NK-92 (cell line): ENCODE measurements around the gene KREMEN1.
"Not testable (repeated sequence)": the region's sequence is repeated elsewhere in the genome, so short reads cannot be mapped to it uniquely, and the experiment has no call there.

Experiments used
- DNase-seq: peaks from one replicate; lab custom pipeline; 2025; ENCODE audit not compliant: unreplicated experiment; lab: John Stamatoyannopoulos, UW

The KREMEN1 gene

GRCh38 chr22:29102300-29102699, 29.5 kb downstream of the KREMEN1 start:
- DNase-seq: no peak

DNA sequence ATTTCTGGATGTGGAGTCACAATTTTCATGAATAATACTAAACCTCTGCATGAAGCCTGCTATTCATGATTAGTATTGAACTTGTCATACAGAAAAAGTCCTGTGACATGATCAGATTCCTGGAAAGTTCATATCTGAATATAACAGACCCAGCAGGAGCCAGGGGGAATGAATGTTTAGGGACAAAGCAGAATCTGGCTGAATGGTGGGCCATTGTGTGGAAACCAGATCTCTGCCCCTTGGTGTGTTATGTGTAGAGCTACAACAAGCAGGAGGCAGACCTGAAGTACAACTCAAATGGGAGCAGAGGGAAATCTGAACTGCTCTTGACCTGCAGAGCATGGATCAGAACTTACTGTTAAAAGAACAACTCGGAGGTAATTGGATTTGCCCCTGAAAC, 30.3 kb downstream of the KREMEN1 start:
- no peak for DNase-seq

DNA sequence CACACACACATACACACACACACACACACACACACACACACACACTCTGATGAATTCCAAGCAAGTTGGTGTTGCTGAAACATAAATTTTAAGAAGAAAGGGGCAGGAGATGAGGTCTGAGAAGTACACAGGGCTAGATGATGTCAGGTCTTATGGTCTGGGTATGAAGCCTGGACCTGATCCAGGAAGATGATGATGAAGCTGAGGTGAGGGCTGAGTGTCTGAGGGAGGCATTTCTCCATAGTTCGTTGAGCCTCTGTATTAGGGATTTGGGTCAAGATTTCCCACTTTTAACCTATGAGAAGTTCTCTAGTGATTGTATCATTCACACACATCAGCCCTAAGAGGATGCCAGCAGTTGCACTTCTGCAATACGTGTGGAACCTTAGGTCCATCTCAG, 32.6 kb downstream of the KREMEN1 start:
- DNase-seq: no peak

- no peak for DNase-seq
These were observed 34.0 kb downstream of the KREMEN1 start for GRCh38 chr22:29106839-29107238.

- no peak for DNase-seq
These were observed 35.3 kb downstream of the KREMEN1 start for GRCh38 chr22:29108137-29108536.

GRCh38 chr22:29109822-29110221, 37.0 kb downstream of the KREMEN1 start:
- DNase-seq: no peak

DNA sequence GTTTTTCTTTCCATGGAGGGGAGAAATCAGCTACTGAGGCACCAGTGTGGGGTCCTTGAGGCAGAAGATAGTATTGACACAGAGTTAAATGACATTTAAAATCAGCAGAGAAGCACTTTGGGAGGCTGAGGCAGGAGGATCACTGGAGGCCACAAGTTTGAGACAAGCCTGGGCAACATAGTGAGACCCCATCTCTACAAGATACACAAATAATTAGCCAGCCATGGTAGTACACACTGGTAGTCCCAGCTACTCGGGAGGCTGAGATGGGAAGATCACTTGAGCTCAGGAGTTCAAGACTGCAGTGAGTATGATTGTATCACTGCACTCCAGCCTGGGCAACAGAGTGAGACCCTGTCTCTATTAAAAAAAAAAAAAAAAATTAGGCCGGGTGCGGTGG, 38.1 kb downstream of the KREMEN1 start:
- no peak for DNase-seq

- no peak for DNase-seq
These were observed 39.3 kb downstream of the KREMEN1 start for GRCh38 chr22:29112121-29112520.

- DNase-seq: no peak
These were observed 39.8 kb downstream of the KREMEN1 start for GRCh38 chr22:29112681-29113080.

- no peak for DNase-seq
These were observed 40.5 kb downstream of the KREMEN1 start for GRCh38 chr22:29113319-29113718.

DNA sequence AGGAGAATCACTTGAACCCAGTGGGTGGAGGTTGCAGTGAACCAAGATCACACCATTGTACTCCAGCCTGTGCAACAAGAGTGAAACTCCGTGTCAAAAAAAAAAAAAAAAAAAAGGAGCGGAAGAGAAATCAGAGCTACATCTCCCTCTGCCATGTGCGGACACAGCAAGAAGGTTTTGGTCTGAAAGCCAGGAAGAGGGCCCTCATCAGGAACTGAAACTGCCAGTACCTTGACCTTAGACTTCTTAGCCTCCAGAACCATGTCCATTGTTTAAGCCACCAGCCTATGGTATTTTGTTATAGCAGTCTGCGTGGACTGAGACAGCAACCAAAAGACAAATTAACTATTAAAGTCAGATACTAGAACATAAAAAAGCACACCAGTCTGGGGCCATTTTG, 41.6 kb downstream of the KREMEN1 start:
- DNase-seq: no peak

GRCh38 chr22:29115682-29116288, 43.0 kb downstream of the KREMEN1 start:
- DNase-seq: no peak

GRCh38 chr22:29116397-29117123, 43.7 kb downstream of the KREMEN1 start:
- no peak for DNase-seq

DNA sequence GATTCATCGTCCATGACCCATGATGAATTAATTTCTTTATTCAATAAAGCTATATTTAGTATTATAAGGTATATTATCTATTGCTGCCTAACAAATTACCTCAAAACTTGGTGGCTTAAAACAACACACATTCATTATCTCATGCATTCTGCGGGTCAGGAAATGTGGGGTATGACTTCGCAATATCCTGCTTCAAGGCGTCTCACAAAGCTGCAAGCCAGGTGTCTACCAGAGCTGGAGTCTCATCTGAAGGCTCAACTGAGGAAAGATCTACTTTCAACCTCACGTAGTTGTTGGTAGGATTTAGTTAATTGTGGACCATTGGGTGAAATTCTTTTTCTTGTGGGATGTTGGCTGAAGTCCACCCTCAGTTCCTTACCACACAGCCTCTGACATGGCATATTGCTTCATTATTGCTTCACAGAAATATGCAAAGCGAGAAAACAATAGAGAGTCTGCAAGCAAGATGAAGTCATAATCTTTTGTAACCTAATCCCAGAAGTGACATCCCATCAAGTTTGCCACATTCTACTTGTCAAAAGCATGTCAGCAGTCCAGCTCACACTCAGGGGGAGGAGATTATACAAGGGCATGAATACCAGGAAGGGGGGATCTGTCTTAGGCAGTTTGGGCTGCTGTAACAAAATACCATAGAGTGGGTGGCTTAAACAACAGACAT, 45.1 kb downstream of the KREMEN1 start:
- DNase-seq: no peak

- not testable (repeated sequence) for DNase-seq
These were observed 47.5 kb downstream of the KREMEN1 start for GRCh38 chr22:29120098-29120912.

- no peak for DNase-seq
These were observed 48.3 kb downstream of the KREMEN1 start for GRCh38 chr22:29121124-29121523.

DNA sequence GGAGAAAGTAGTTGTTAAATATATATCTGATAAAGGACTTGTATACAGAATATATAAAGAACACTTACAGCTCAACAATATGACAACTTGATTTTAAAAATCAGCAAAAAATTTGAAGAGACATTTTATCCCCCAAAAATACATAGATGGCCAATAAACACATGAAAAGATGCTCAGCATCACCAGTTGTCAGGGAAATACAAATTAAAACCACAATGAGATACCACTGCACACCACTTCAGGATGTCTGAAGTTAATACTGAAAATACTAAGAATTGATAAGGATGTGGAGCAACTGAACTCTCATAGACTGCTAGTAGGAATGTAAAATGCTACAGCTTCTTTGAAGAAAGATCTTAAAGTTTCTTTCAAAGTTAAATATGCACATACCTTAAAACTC, 49.2 kb downstream of the KREMEN1 start:
- DNase-seq: no peak

- DNase-seq: no peak
These were observed 52.1 kb downstream of the KREMEN1 start for GRCh38 chr22:29124777-29125442.

DNA sequence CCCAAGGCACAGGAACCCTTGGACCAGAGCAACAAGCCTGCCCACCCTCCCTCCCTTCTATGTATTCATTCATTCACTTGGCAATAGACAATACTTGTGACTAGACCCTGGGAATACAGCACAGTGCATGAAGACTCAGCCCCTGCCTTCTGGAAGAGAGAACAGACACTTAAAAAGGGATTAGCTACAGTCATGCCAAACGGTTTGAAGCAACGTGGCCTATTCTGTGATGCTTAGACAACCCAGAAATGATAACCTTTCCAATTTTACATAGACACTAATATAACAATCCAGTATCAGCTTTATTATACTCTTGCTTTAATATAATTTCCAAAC, 52.6 kb downstream of the KREMEN1 start:
- no peak for DNase-seq

DNA sequence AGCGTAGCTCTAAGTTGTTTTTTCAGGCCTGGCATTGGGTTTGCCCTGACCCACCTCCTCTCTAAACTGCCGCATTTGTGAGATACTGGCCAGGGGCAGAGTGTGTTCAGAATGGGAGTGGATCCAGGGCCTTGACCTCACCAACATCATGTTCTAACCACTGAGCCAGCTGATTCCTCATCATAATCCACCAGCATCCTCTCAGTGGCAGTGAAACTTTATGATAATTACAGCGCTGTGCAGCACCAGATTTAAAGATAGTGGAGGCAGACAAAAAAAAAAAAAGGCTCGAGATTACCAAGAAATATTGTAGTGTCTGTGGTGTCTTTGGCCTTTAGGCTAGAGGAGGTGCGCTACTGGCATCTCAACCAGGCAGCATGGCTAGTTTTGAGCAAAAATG, 53.0 kb downstream of the KREMEN1 start:
- DNase-seq: no peak
